HepG2 (cell line): Measurements from ENCODE around the gene SDK2. TPM values are rescaled to one million over a fixed set of nuclear protein-coding genes. Genes with fewer than 3 reads are reported as not detected.
A peak's percentile ranks its signal among the peaks of the same experiment; 100 is the strongest.

Experiments used
- GLI4 ChIP-seq: sonication (generic); formaldehyde crosslinking; IDR thresholded peaks from 2 replicates; pipeline ENCODE4 v1.5.1; 2020; ENCODE audit warnings: missing genetic modification reagents, mild to moderate bottlenecking, moderate library complexity, borderline replicate concordance
- HNF4G ChIP-seq, 2 experiments: sonication (generic) in 1 of 2; formaldehyde crosslinking in 1 of 2; IDR thresholded peaks; 2 replicates each; pipeline versions ENCODE4 v1.4.0 to v1.6.1; 2011 to 2020; ENCODE audit warnings: borderline replicate concordance in 2 of 2, low read depth in 2 of 2, mild to moderate bottlenecking in 2 of 2, low read length in 1 of 2, missing genetic modification reagents in 1 of 2, moderate library complexity in 1 of 2
- KDM5A ChIP-seq: fragments of 200-600 bp; sonication (generic); IDR thresholded peaks from 2 replicates; pipeline ENCODE4 v1.7.0; 2018; ENCODE audit warnings: antibody characterized with exemption, mild to moderate bottlenecking, low read length, borderline replicate concordance
- MAF1 ChIP-seq: sonication (generic); formaldehyde crosslinking; IDR thresholded peaks from 2 replicates; pipeline ENCODE4 v1.5.0; 2020; ENCODE audit warnings: missing genetic modification reagents, borderline replicate concordance
- MED8 ChIP-seq: sonication (generic); formaldehyde crosslinking; IDR thresholded peaks from 2 replicates; pipeline ENCODE4 v1.8.1; 2023; ENCODE audit warnings: mild to moderate bottlenecking, missing genetic modification reagents; ENCODE audit not compliant: insufficient replicate concordance
- NCOA1 ChIP-seq: sonication (generic); formaldehyde crosslinking; IDR thresholded peaks from 2 replicates; pipeline ENCODE4 v1.9.0; 2021; ENCODE audit warnings: missing genetic modification reagents
- PAX8 ChIP-seq: sonication (generic); formaldehyde crosslinking; IDR thresholded peaks from 2 replicates; pipeline ENCODE4 v1.8.0; 2022; ENCODE audit warnings: mild to moderate bottlenecking, missing genetic modification reagents, borderline replicate concordance
- POLR2AphosphoS2 ChIP-seq: IDR thresholded peaks from 2 replicates; pipeline ENCODE4 v1.6.1; 2011; ENCODE audit warnings: low read depth, low read length, improper control_type of control experiment
- PRMT3 ChIP-seq: sonication (generic); formaldehyde crosslinking; IDR thresholded peaks from 2 replicates; pipeline ENCODE4 v1.8.1; 2022; ENCODE audit warnings: low read depth, mild to moderate bottlenecking, moderate library complexity, missing genetic modification reagents, borderline replicate concordance
- XBP1 ChIP-seq: sonication (generic); formaldehyde crosslinking; IDR thresholded peaks from 2 replicates; pipeline ENCODE4 v1.5.0; 2020; ENCODE audit warnings: missing genetic modification reagents
- XRCC5 ChIP-seq: fragments of 200-400 bp; formaldehyde crosslinking; optimal IDR thresholded peaks from 2 replicates; pipeline ENCODE3; 2017; ENCODE audit warnings: mild to moderate bottlenecking, low read length
- ZMAT3 ChIP-seq: sonication (generic); formaldehyde crosslinking; conservative IDR thresholded peaks from 2 replicates; pipeline ENCODE4 v1.7.0; 2021; ENCODE audit warnings: missing genetic modification reagents
- ZNF138 ChIP-seq: sonication (generic); formaldehyde crosslinking; IDR thresholded peaks from 2 replicates; pipeline ENCODE4 v1.5.0; 2020; ENCODE audit warnings: mild to moderate bottlenecking, low read depth, missing genetic modification reagents
- ZNF333 ChIP-seq: sonication (generic); formaldehyde crosslinking; IDR thresholded peaks from 2 replicates; pipeline ENCODE4 v1.4.0; 2020; ENCODE audit warnings: mild to moderate bottlenecking, missing genetic modification reagents, borderline replicate concordance
- polyA plus RNA-seq, 8 experiments: library from polyadenylated mRNA; depleted of rRNA in 3 of 8; stranded (reverse) in 7 of 8; unstranded in 1 of 8; fragments of >200 nt; fragmentation: Illumina TruSeq in 4 of 8; extraction: Trizol in 4 of 8; gene quantifications; 2 replicates each; pipeline versions ENCODE4 v1.2.1 to v1.2.3, GENCODE V29; 2011 to 2016; ENCODE audit warnings: low read depth in 4 of 8, missing spikeins in 1 of 8, mixed read lengths in 1 of 8; ENCODE audit not compliant: insufficient read depth in 1 of 8
- total RNA-seq, 5 experiments: library from RNA; depleted of rRNA; stranded (reverse); fragments of >200 nt; fragmentation: Illumina TruSeq; extraction: Trizol; gene quantifications; 2 replicates each; pipeline ENCODE4 v1.2.3, GENCODE V29; 2016; ENCODE audit warnings: low read depth in 1 of 5

Gene SDK2
- total and polyA plus RNA-seq, 2 of the 13 experiments (the other 11 are each of a cell fraction or from before 2014, with no cell fraction given), result not detected

GRCh38 chr17:73309727-73310596 lies 334.3 kb downstream of the SDK2 start (continued):
- TF ChIP-seq ZNF333 (CRISPR knock-in tag) (peak; percentile 70), POLR2AphosphoS2 (no peak), NCOA1 (CRISPR knock-in tag) (0 out of 2 replicates have a peak, but pooled peaks have one; percentile 27), ZNF138 (CRISPR knock-in tag) (no peak), HNF4G (IDR thresholded peaks at IDR 0.05; ENCODE audit: borderline replicate concordance, low read depth, low read length) (peak; percentile 20; the same call in 1 of the 2 replicates), HNF4G (CRISPR knock-in tag; IDR thresholded peaks at IDR 0.05; ENCODE audit: borderline replicate concordance, low read depth) (no peak), MED8 (CRISPR knock-in tag) (peak; percentile 34), GLI4 (no peak), KDM5A (peak; percentile 45; the same call in 1 of the 2 replicates), PRMT3 (CRISPR knock-in tag) (no peak), PAX8 (0 out of 2 replicates have a peak, but pooled peaks have one; percentile 6), MAF1 (CRISPR knock-in tag) (no peak), XBP1 (CRISPR knock-in tag) (0 out of 2 replicates have a peak, but pooled peaks have one; percentile 37), XRCC5 (peak; percentile 46), ZMAT3 (CRISPR knock-in tag) (no peak; the same call in 1 of the 2 replicates)
